MM.1S (cell line): ENCODE measurements around the gene SHTN1.

Experiments
- DNase-seq: peaks from one replicate; pipeline ENCODE4 v3.0.0-alpha.2; 2015
- H2AFZ ChIP-seq: fragments of 300-600 bp; sonication (generic); 2 replicates; pipeline ENCODE4 v1.6.0; 2016; ENCODE audit warnings: antibody characterized with exemption, low read length
- H3F3A ChIP-seq: fragments of 300-600 bp; sonication (generic); 2 replicates; pipeline ENCODE4 v1.6.1; 2016; ENCODE audit warnings: mild to moderate bottlenecking, antibody characterized with exemption, low read length, moderate library complexity, mixed read lengths; ENCODE audit not compliant: insufficient read depth
- H3K27ac ChIP-seq: fragments of 300-600 bp; sonication (generic); 2 replicates; pipeline ENCODE4 v1.5.1; 2016; ENCODE audit warnings: mild to moderate bottlenecking, low read length
- H3K27me3 ChIP-seq: fragments of 300-600 bp; sonication (generic); replicated peaks from 2 replicates; pipeline ENCODE4 v1.6.0; 2016; ENCODE audit warnings: low read length; ENCODE audit not compliant: insufficient read depth
- H3K36me3 ChIP-seq: fragments of 300-600 bp; sonication (generic); replicated peaks from 2 replicates; pipeline ENCODE4 v1.6.1; 2016; ENCODE audit warnings: mild to moderate bottlenecking, low read length, mixed read lengths; ENCODE audit not compliant: insufficient read depth
- H3K4me1 ChIP-seq: fragments of 300-600 bp; sonication (generic); 2 replicates; pipeline ENCODE4 v1.6.1; 2016; ENCODE audit warnings: low read length, mixed read lengths
- H3K4me2 ChIP-seq: fragments of 300-600 bp; sonication (generic); 2 replicates; pipeline ENCODE4 v1.6.0; 2016; ENCODE audit warnings: low read depth, low read length
- H3K4me3 ChIP-seq: fragments of 300-600 bp; sonication (generic); 2 replicates; pipeline ENCODE4 v1.5.1; 2016; ENCODE audit warnings: low read length, mixed read lengths
- H3K79me2 ChIP-seq: fragments of 300-600 bp; sonication (generic); 2 replicates; pipeline ENCODE4 v1.6.1; 2016; ENCODE audit warnings: mixed run types, low read length, mixed read lengths
- H3K9ac ChIP-seq: fragments of 300-600 bp; sonication (generic); 2 replicates; pipeline ENCODE4 v1.6.1; 2016; ENCODE audit warnings: low read length, mixed read lengths
- H3K9me2 ChIP-seq: fragments of 300-600 bp; sonication (generic); replicated peaks from 2 replicates; pipeline ENCODE4 v1.6.1; 2016; ENCODE audit warnings: mild to moderate bottlenecking, low read length, mixed read lengths; ENCODE audit not compliant: insufficient read depth
- H3K9me3 ChIP-seq: fragments of 300-600 bp; sonication (generic); replicated peaks from 2 replicates; pipeline ENCODE4 v1.6.1; 2016; ENCODE audit warnings: mild to moderate bottlenecking, low read length, mixed read lengths; ENCODE audit not compliant: insufficient read depth
- H4K20me1 ChIP-seq: fragments of 300-600 bp; sonication (generic); 2 replicates; pipeline ENCODE4 v1.6.1; 2016; ENCODE audit warnings: mild to moderate bottlenecking, low read length, moderate library complexity, mixed read lengths; ENCODE audit not compliant: insufficient read depth
- EZH2 ChIP-seq: fragments of 300-600 bp; sonication (generic); optimal IDR thresholded peaks from 2 replicates; pipeline ENCODE3; 2017; ENCODE audit warnings: low read depth, mild to moderate bottlenecking, antibody characterized with exemption, low read length, mixed read lengths
- EZH2phosphoT487 ChIP-seq: fragments of 300-600 bp; sonication (generic); IDR thresholded peaks from 2 replicates; pipeline ENCODE4 v1.6.1; 2018; ENCODE audit warnings: antibody characterized with exemption, low read length
- TF ChIP-seq, protein P1 (sequence below): fragments of 300-600 bp; sonication (generic); IDR thresholded peaks from 2 replicates; pipeline ENCODE4 v1.5.1; 2016; ENCODE audit warnings: antibody characterized with exemption, low read length, mixed read lengths

The SHTN1 gene

DNA sequence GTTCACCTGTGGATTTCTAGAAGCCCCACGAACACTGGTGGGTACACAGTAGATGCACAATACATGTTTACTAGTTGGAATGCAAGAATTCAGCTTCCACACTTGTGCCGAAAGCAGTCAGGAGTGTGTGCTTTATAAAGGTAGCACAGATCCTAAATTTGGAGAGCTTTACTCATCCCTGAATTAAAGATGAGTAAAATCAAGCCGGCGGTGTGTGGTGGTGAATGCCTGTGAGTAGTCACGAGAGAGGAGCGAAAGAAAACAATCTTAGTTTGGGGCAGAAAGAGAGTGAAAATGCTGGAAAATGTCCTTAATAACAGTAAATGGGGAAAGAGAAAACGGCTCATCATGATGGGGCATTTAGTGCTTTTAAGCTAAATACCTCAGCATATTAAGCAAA is 169.3 kb downstream of the SHTN1 start:
- Histone ChIP-seq H3K4me3 (no peak overlapping the region), H3K9me2 (no peaks in the 10 kb centered on the region), H2AFZ (no peak overlapping the region), H3K4me1 (no peaks in the 10 kb centered on the region), H3K27me3 (no peaks in the 10 kb centered on the region), H4K20me1 (no peaks in the 10 kb centered on the region), H3K79me2 (no peaks in the 10 kb centered on the region), H3K36me3 (no peaks in the 10 kb centered on the region), H3K4me2 (no peak overlapping the region), H3F3A (no peaks in the 10 kb centered on the region), H3K9ac (no peak overlapping the region), H3K27ac (no peak overlapping the region), H3K9me3 (no peaks in the 10 kb centered on the region)
- no peak for TF ChIP-seq EZH2phosphoT487
- TF ChIP-seq EZH2: no peak
- TF ChIP-seq, protein P1, sequence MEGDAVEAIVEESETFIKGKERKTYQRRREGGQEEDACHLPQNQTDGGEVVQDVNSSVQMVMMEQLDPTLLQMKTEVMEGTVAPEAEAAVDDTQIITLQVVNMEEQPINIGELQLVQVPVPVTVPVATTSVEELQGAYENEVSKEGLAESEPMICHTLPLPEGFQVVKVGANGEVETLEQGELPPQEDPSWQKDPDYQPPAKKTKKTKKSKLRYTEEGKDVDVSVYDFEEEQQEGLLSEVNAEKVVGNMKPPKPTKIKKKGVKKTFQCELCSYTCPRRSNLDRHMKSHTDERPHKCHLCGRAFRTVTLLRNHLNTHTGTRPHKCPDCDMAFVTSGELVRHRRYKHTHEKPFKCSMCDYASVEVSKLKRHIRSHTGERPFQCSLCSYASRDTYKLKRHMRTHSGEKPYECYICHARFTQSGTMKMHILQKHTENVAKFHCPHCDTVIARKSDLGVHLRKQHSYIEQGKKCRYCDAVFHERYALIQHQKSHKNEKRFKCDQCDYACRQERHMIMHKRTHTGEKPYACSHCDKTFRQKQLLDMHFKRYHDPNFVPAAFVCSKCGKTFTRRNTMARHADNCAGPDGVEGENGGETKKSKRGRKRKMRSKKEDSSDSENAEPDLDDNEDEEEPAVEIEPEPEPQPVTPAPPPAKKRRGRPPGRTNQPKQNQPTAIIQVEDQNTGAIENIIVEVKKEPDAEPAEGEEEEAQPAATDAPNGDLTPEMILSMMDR: no peak
- DNase-seq: no peak

DNA sequence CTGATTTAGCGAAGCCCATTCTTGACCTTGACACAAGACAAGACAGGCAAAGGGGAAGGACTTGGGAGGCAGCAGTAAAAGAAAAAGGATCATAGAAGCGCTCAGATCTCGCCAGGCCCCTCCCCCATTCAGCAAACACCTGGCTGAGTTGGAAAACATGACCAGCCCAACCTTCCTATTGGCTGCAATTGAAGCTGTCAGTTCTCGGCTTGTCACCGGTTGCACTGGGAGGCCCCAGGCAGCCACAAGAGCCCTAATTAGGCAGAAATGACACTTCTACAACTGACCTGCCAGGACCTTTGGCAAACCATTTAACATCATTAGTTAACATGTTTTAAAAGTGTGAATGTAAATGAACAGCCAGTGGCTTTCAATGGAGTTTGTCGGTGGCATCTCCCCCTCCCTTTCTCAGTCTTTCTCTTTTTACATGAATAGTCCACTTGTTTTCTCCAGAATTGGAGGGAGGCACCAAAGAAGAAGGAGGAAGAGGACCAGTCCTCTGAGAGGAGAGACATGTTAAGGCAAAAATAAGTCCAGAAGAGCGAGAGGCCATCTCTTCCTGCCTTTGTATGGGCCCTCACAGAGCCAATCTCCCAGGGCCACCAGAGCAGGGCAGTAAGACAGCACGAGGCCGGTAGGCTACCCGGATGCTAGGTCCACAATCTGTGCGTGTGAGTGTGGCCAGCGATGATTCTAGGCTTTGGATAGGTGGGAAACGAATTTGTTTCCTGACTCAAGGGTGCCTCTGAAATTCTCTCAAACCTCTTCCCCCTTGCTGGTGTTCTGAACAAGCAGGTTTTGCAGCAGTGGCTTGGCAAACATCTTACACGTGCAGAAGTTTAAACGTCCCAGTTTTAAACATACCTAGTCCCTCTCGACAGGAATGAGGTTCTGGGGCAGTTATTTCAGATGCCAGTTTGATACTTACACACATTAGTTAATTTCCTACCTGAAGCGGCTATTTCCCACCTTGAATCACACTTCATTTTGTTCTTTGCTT is 170.7 kb downstream of the SHTN1 start:
- H3K9me2 ChIP-seq: no peaks in the 10 kb centered on the region
- no peak for TF ChIP-seq EZH2
- TF ChIP-seq, protein P1: no peak
- no peak for TF ChIP-seq EZH2phosphoT487
- no peak for DNase-seq
- no peaks in the 10 kb centered on the region for H3F3A ChIP-seq
- no peak overlapping the region for H3K4me2 ChIP-seq
- no peak overlapping the region for H3K9ac ChIP-seq
- H3K36me3 ChIP-seq: no peaks in the 10 kb centered on the region
- no peak overlapping the region for H3K4me3 ChIP-seq
- no peaks in the 10 kb centered on the region for H3K4me1 ChIP-seq
- no peaks in the 10 kb centered on the region for H3K27me3 ChIP-seq
- no peak overlapping the region for H3K27ac ChIP-seq
- H3K9me3 ChIP-seq: no peaks in the 10 kb centered on the region
- H4K20me1 ChIP-seq: no peaks in the 10 kb centered on the region
- H3K79me2 ChIP-seq: no peaks in the 10 kb centered on the region
- no peak overlapping the region for H2AFZ ChIP-seq

DNA sequence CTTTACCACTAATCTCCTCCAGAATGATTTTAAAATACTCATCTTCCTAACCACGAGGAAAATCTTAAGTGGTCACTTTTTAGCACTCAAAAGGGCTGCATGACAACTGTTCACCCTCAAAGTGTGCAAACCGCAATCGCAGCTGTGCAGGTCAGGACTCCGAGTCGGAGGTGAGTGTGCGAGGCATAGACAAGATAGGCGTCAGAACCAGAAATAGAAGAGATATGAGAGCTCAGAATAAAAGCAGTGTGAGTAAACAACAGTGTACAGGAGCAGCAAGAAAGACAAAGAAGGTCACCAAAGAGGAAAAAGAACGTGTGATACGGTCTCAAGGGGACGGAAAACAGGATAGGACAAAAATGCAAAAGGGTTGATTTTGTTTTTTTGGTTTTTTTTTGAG is 173.2 kb downstream of the SHTN1 start:
- H2AFZ ChIP-seq: no peak overlapping the region
- H3K4me1 ChIP-seq: no peaks in the 10 kb centered on the region
- no peaks in the 10 kb centered on the region for H3K27me3 ChIP-seq
- H4K20me1 ChIP-seq: no peaks in the 10 kb centered on the region
- no peak overlapping the region for H3K9ac ChIP-seq
- H3K36me3 ChIP-seq: no peaks in the 10 kb centered on the region
- H3K79me2 ChIP-seq: no peaks in the 10 kb centered on the region
- no peak for DNase-seq
- H3K4me2 ChIP-seq: no peak overlapping the region
- no peak overlapping the region for H3K27ac ChIP-seq
- H3K4me3 ChIP-seq: no peak overlapping the region
- H3F3A ChIP-seq: no peaks in the 10 kb centered on the region
- no peak for TF ChIP-seq EZH2phosphoT487
- TF ChIP-seq, protein P1: no peak
- TF ChIP-seq EZH2: no peak
- H3K9me3 ChIP-seq: no peaks in the 10 kb centered on the region
- H3K9me2 ChIP-seq: no peaks in the 10 kb centered on the region
